NAMALWA (cell line): ENCODE results near the gene PGAP1.

Experiments
- DNase-seq: peaks from one replicate; pipeline ENCODE4 v3.0.0-alpha.2; 2015; ENCODE audit warnings: low spot score

Gene PGAP1

GRCh38 chr2:196926562-196927375 lies at the start of gene PGAP1:
PGAP1 (minus strand) TSS chr2:196926707; CDS start chr2:196926616, 91 bp downstream.
- peak; percentile 90 for DNase-seq

- no peak for DNase-seq
Measured at GRCh38 chr2:196974970-196975369, 48.5 kb upstream of the PGAP1 start.

GRCh38 chr2:196971574-196972279 lies 45.2 kb upstream of the PGAP1 start:
- DNase-seq = no peak

GRCh38 chr2:196970099-196970498 lies 43.6 kb upstream of the PGAP1 start:
- DNase-seq = no peak

GRCh38 chr2:196968516-196968915 lies 42.0 kb upstream of the PGAP1 start:
- no peak for DNase-seq

- no peak for DNase-seq
Measured at GRCh38 chr2:196967775-196968174, 41.3 kb upstream of the PGAP1 start.

GRCh38 chr2:196967116-196967515 lies 40.6 kb upstream of the PGAP1 start:
- no peak for DNase-seq

- no peak for DNase-seq
Measured at GRCh38 chr2:196966061-196966460, 39.6 kb upstream of the PGAP1 start.

GRCh38 chr2:196965651-196966050 lies 39.1 kb upstream of the PGAP1 start:
- no peak for DNase-seq

- no peak for DNase-seq
Measured at GRCh38 chr2:196963961-196964360, 37.5 kb upstream of the PGAP1 start.

GRCh38 chr2:196963043-196963442 lies 36.5 kb upstream of the PGAP1 start:
- DNase-seq = no peak

GRCh38 chr2:196962325-196962724 lies 35.8 kb upstream of the PGAP1 start:
- DNase-seq = no peak

- no peak for DNase-seq
Measured at GRCh38 chr2:196961889-196962288, 35.4 kb upstream of the PGAP1 start.

- DNase-seq = no peak
Measured at GRCh38 chr2:196959734-196960338, 33.3 kb upstream of the PGAP1 start.

GRCh38 chr2:196959281-196959680 lies 32.8 kb upstream of the PGAP1 start:
- DNase-seq = no peak

GRCh38 chr2:196957881-196958525 lies 31.5 kb upstream of the PGAP1 start:
- DNase-seq = no peak

GRCh38 chr2:196957442-196957841 lies 30.9 kb upstream of the PGAP1 start:
- no peak for DNase-seq

- DNase-seq = no peak
Measured at GRCh38 chr2:196956069-196956468, 29.6 kb upstream of the PGAP1 start.

GRCh38 chr2:196955036-196955435 lies 28.5 kb upstream of the PGAP1 start:
- DNase-seq = no peak

- no peak for DNase-seq
Measured at GRCh38 chr2:196954001-196954400, 27.5 kb upstream of the PGAP1 start.

- DNase-seq = no peak
Measured at GRCh38 chr2:196952936-196953335, 26.4 kb upstream of the PGAP1 start.

- DNase-seq = no peak
Measured at GRCh38 chr2:196951973-196952372, 25.5 kb upstream of the PGAP1 start.

- no peak for DNase-seq
Measured at GRCh38 chr2:196949116-196949515, 22.6 kb upstream of the PGAP1 start.
